DLD1 (cell line): ENCODE measurements around the gene TBCK.

ENCODE experiments used
- in situ Hi-C: cut with HindIII; loops from 2 replicates; pipeline ENCODE4 v1.10.0; 2017; ENCODE audit warnings: low sequenced_read_pairs

Gene TBCK

DNA sequence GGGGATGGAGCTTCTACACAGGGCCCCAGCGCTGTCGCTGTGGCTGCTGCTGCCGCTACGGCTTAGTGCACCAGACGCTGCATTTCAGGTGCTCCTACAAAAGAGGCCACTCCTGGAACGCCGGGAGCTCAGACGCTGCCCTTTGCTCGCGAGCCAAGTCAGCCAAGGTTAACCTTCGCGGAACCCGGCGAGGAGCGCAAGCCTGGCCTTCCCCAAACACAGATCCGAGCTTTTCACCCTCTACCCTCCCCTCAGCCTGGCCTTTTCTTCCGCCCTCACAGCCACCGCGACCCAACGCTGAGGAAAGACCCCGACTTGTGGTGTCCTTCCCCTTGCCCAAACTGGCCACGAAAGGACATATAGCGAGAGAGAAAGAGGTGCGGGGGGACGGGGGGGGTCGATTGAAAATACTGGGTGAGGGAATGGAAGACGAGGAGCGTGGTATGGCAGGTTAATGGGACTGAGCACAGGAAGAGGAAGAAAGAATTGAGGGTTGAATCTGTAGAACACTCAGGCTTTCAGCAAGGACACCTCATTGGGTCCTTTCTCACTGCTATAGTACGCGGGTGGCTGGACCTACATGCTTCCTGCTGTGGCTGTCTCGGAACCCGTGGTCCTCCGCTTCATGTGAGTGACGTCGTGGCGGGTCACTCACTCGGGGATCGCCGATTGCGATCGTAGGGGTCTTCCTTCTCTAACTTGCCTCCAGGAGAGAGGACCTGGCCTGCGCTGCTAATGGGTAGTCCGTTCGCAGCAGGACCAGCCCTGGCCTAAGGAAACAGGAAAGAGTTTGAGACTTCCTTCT is at the start of gene TBCK, which contains the start of gene AIMP1:
Gene TBCK (minus strand): TSS at position 242 of the 805 bp plus-strand sequence. CDS start 7,249 bp downstream, outside the sequence.
Gene AIMP1 (plus strand): TSS at position 583 of the 805 bp plus-strand sequence. CDS start 8,460 bp downstream, outside the sequence.
- in situ Hi-C loops, result no loop called here

GRCh38 chr4:106365613-106366012 is 49.6 kb upstream of the TBCK start:
- in situ Hi-C loops, result no loop called here

- in situ Hi-C loops, result no loop called here
These were observed 48.3 kb upstream of the TBCK start for GRCh38 chr4:106364282-106364681.

DNA sequence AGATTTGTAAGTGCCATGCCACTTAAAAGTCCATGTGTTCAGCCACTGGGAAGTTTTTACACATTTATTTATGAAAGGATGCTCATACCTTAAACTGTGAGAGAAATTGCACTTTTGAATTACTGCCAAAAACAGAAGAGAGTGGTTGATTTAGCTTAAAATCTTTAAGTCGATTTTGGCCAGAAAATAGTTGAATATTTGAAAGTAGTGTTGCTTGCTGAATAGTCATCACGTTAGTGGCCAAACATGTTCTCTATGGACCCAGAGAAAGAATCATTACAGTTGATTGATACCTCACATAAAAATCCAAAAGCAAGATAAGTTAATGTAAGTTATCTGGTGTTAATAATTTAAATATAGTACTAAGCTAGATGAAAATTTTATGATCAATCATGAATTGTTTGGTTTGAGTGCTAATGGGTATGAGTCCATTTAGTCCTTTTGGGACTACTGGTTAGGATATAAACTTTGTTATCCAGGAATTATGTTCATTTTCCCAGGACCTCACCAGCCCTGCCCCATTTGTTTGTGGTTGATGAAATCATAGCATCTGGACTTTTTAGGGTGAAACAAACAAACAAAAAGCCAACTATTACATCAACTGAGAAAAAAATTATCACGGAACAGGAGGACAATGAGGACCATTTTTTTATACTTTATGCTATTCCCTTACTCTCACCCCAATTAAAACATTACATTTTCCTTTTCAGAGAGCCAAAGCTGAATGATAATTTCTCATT is 46.2 kb upstream of the TBCK start:
- in situ Hi-C loops, result no loop called here

DNA sequence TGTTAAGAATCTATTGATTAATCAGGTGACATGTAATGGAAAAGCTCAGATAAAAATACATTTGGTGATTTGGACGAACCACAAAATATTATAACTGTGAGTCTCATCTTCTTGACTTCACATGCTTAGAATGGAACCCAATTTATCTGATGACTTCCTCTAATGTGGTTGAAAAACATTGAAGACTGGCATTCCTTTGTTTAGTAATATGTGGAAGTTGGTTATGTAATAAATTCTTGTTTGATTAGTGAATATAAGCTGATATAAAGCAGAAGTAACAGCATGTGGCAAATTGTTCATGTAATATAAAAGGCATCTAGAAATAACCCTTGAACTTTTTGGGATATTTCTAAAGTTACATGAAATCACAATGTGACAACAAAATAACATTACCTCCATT is 42.9 kb upstream of the TBCK start:
- in situ Hi-C loops, result no loop called here

GRCh38 chr4:106355193-106355592 is 39.2 kb upstream of the TBCK start:
- in situ Hi-C loops, result no loop called here

- in situ Hi-C loops, result no loop called here
These were observed 37.8 kb upstream of the TBCK start for GRCh38 chr4:106353786-106354185.

GRCh38 chr4:106351016-106351415 is 35.0 kb upstream of the TBCK start:
- in situ Hi-C loops, result no loop called here

- in situ Hi-C loops, result no loop called here
These were observed 31.2 kb upstream of the TBCK start for GRCh38 chr4:106347167-106347566.

DNA sequence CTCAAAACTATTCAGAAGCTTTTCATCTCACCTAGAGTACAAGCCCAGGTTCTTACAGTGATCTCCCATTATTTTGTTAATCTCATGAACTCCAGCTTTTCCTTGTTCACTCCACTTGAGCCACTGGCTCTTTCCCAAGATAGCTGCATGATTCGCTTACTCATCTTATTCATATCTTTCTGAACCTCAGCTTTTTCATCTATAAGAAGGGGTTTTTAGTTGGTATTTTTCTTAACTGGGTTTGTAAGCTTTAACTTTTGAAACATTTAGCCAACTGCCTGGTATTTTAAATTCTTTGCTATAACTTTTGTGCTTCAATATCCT is 28.6 kb upstream of the TBCK start:
- in situ Hi-C loops, result no loop called here

GRCh38 chr4:106343865-106344646 is 28.0 kb upstream of the TBCK start:
- in situ Hi-C loops, result no loop called here

- in situ Hi-C loops, result no loop called here
These were observed 24.8 kb upstream of the TBCK start for GRCh38 chr4:106340774-106341173.

DNA sequence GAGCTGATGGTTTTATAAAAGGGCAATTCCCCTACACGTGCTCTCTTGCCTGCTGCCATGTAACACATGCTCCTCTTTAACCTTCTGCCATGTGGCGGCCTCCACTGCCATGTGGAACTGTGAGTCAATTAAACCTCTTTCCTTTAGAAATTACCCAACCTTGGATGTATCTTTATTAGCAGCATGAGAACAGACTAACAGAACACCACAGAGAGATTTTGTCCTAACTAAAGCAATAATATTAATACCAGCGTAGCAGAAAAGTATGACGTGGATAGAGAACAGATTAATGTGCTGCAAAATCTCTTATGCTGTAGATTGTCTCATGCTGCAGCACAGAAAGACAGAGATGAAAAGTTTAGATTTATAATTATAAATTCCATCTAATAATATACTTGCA is 23.4 kb upstream of the TBCK start:
- in situ Hi-C loops, result no loop called here

- in situ Hi-C loops, result no loop called here
These were observed 22.7 kb upstream of the TBCK start for GRCh38 chr4:106338671-106339070.

DNA sequence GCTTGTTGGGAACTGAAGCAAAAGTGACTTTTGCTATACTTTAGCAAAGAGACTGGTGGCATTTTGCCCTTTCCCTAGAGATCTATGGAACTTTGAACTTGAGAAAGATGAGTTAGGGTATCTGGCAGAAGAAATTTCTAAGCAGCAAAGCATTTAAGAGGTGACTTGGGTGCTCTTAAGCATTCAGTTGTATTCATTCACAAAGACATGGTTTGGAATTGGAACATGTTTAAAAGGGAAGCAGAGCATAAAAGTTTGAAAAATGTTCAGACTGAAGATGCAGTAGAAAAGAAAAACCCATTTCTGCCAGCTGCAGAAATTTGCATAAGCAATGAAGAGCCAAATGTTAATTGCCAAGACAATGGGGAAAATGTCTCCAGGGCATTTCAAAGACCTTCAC is 21.9 kb upstream of the TBCK start:
- in situ Hi-C loops, result no loop called here

DNA sequence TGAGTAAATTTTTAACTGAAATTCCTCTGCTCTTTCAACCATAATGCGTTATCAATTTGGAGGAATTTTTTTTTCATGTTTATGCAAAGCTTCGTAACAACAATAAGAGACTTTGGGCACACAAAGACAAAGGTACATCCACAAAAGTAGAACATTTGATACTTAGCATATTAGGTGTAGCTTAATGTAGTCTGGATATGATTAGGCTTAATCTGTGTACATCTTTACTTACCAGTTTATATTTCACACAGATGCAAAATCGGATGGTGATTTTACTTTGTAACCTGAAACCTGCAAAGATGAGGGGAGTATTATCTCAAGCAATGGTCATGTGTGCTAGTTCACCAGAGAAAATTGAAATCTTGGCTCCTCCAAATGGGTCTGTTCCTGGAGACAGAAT is 20.6 kb upstream of the TBCK start:
- in situ Hi-C loops, result no loop called here

DNA sequence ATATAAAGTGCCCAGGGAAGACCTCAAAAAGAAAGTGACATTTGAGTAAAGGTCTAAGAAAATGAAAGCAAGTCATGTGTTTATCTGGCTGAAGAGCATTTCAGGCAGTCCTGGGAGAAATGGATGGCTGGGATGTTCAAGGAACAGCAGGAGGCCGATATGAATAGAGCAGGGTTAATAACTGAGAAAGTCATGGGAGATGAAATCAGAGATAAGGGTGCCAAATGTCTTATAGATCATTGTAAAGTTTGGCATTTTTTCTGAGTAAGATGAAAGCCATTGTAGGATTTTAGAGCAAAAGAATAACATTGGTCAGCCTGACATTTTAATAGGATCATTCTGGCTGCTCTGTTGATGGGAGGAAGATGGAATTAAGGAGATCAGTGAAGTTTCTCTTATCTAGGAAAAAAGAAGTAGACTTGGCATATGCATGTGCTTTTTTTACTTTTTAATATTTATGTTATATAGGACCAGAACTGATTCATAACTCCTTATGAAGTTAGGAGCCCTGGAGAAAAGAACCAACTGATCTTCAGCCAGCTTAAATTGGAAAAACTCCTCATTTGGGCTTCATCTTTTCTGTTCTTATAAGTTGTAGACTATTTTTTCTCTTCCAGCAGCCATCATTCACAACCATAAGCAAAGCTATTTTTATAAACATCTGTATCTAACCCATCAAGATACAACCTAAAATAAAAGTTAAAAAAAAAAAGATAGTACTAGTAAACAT is 18.9 kb upstream of the TBCK start:
- in situ Hi-C loops, result no loop called here

DNA sequence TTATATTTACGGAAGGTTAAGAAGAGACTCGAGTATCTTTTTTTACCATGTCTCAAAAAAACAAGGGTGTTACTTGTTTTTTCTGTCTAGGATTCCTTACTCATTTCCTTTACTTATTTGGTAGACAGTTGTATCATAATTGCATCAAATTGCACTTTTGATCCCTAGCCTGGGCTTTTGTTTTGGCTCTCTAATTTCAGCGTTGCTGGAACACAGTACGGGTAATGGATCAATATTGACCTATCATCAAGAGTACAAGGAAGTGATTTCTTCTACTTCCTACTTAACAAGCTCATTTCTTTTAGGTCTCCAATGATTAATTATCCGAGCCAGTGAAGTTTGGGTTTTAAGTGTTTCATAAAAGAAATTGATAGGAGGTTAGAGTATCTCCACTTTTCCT is 17.2 kb upstream of the TBCK start:
- in situ Hi-C loops, result no loop called here

GRCh38 chr4:106329041-106329618 is 13.1 kb upstream of the TBCK start:
- in situ Hi-C loops, result no loop called here

DNA sequence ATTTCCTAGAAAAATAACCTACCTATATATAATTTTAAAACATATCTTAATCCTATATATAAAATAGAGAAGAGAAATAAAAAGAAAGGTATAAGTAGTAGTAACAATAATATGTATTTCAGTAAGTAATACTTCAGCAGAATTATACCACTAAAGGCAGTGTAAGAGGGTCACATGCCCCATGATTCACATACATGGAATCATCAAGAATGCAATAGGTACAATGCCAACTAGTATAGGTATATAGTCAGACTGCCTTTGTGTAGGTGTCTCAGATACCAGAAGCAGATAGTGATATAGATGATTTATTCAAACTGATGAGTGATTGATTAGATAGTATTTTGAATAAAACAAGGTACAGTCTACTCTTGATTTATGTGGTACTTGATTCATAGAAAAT is 9.8 kb upstream of the TBCK start:
- in situ Hi-C loops, result no loop called here

DNA sequence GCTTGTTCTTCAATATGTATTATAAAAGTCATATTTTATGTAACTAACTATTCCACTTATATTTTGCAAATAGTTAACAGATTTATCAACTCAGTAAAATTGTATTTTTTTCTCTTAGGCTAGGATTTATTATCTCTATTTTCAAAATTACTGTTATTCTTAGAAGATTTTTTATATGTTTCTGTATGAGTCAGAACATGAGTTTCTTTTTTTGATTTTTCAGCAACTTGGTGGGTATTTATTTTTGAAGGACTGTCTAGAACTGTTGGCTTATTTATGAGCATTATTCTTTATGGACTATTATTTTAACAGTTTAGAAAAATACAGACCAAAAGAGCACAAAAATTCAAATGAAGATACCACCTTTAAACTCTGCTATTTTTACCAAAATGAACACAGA is 7.1 kb upstream of the TBCK start:
- in situ Hi-C loops, result no loop called here
